GM10266 (cell line): ENCODE data around the gene ZIC1.

Experiments used
- DNase-seq: peaks from one replicate; pipeline ENCODE4 v3.0.0; 2012; ENCODE audit errors: extremely low spot score
- CTCF ChIP-seq: IDR thresholded peaks from 2 replicates; pipeline ENCODE4 v1.5.1; 2012; ENCODE audit warnings: mild to moderate bottlenecking, low read depth; ENCODE audit not compliant: control insufficient read depth, insufficient read depth; ENCODE audit errors: missing control alignments

The ZIC1 gene

GRCh38 chr3:147393261-147393942 lies 15.8 kb upstream of the ZIC1 start:
- no peak for DNase-seq
- TF ChIP-seq CTCF: no peak

- DNase-seq: no peak
- TF ChIP-seq CTCF: no peak
Measured at GRCh38 chr3:147393943-147394883, 15.0 kb upstream of the ZIC1 start.

GRCh38 chr3:147394884-147395225 lies 14.3 kb upstream of the ZIC1 start:
- TF ChIP-seq CTCF: no peak
- no peak for DNase-seq

GRCh38 chr3:147395899-147396711 lies 13.1 kb upstream of the ZIC1 start:
- no peak for DNase-seq
- TF ChIP-seq CTCF: no peak

- DNase-seq: no peak
- TF ChIP-seq CTCF: no peak
Measured at GRCh38 chr3:147396712-147397046, 12.5 kb upstream of the ZIC1 start.

- no peak for DNase-seq
- TF ChIP-seq CTCF: no peak
Measured at GRCh38 chr3:147397155-147397874, 11.8 kb upstream of the ZIC1 start.
